HepG2 (cell line): ENCODE data around the gene TBKBP1. TPM values are rescaled to one million over a fixed set of nuclear protein-coding genes. Genes with fewer than 3 reads are reported as not detected.

Experiments
- ATF7-NPFF ChIP-seq: sonication (generic); formaldehyde crosslinking; IDR thresholded peaks from 2 replicates; pipeline ENCODE4 v1.8.1; 2023; ENCODE audit warnings: mild to moderate bottlenecking, low read depth, missing genetic modification reagents, moderate library complexity
- BHLHE40 ChIP-seq: IDR thresholded peaks from 2 replicates; pipeline ENCODE4 v1.6.1; 2011; ENCODE audit warnings: low read length, improper control_type of control experiment
- FOSL2 ChIP-seq: sonication (generic); formaldehyde crosslinking; IDR thresholded peaks from 2 replicates; pipeline ENCODE4 v1.4.0; 2020; ENCODE audit warnings: missing genetic modification reagents
- NFYC ChIP-seq: IDR thresholded peaks from 2 replicates; pipeline ENCODE4 v1.6.1; 2016; ENCODE audit warnings: missing genetic modification reagents, missing compliant biosample characterization
- PAXIP1 ChIP-seq: sonication (generic); formaldehyde crosslinking; conservative IDR thresholded peaks from 2 replicates; pipeline ENCODE4 v1.4.0; 2020; ENCODE audit warnings: mild to moderate bottlenecking, missing genetic modification reagents, moderate library complexity
- POLR2A ChIP-seq, 2 experiments: IDR thresholded peaks; 2 replicates each; pipeline ENCODE4 v1.6.1; 2011; ENCODE audit warnings: low read depth in 2 of 2, low read length in 2 of 2, mild to moderate bottlenecking in 1 of 2, moderate library complexity in 1 of 2; ENCODE audit not compliant: insufficient read depth in 1 of 2
- SNAPC4 ChIP-seq: sonication (generic); formaldehyde crosslinking; IDR thresholded peaks from 2 replicates; pipeline ENCODE4 v1.4.0; 2020; ENCODE audit warnings: mild to moderate bottlenecking, missing genetic modification reagents
- TAF1 ChIP-seq: sonication (generic); formaldehyde crosslinking; IDR thresholded peaks from 2 replicates; pipeline ENCODE4 v1.4.0; 2020; ENCODE audit warnings: missing genetic modification reagents
- TBL1XR1 ChIP-seq: fragments of 150-350 bp; IDR thresholded peaks from 2 replicates; pipeline ENCODE4 v1.6.1; 2014; ENCODE audit warnings: borderline replicate concordance, low read length; ENCODE audit not compliant: partially characterized antibody
- TEF ChIP-seq: sonication (generic); formaldehyde crosslinking; IDR thresholded peaks from 2 replicates; pipeline ENCODE4 v1.5.0; 2020; ENCODE audit warnings: missing genetic modification reagents
- YEATS4 ChIP-seq: sonication (generic); formaldehyde crosslinking; IDR thresholded peaks from 2 replicates; pipeline ENCODE4 v1.4.0; 2020; ENCODE audit warnings: missing genetic modification reagents, borderline replicate concordance
- ZNF253 ChIP-seq: sonication (generic); formaldehyde crosslinking; IDR thresholded peaks from 2 replicates; pipeline ENCODE4 v1.8.0; 2022; ENCODE audit warnings: mild to moderate bottlenecking, missing genetic modification reagents, borderline replicate concordance
- ZNF280D ChIP-seq: sonication (generic); formaldehyde crosslinking; IDR thresholded peaks from 2 replicates; pipeline ENCODE4 v1.5.1; 2020; ENCODE audit warnings: mild to moderate bottlenecking, missing genetic modification reagents
- ZNF616 ChIP-seq: sonication (generic); formaldehyde crosslinking; IDR thresholded peaks from 2 replicates; pipeline ENCODE4 v1.5.0; 2020; ENCODE audit warnings: low read depth, mild to moderate bottlenecking, missing genetic modification reagents
- ZNF780A ChIP-seq: sonication (generic); formaldehyde crosslinking; IDR thresholded peaks from 2 replicates; pipeline ENCODE4 v1.8.0; 2022; ENCODE audit warnings: mild to moderate bottlenecking, missing genetic modification reagents, moderate library complexity
- polyA plus RNA-seq, 8 experiments: library from polyadenylated mRNA; depleted of rRNA in 3 of 8; stranded (reverse) in 7 of 8; unstranded in 1 of 8; fragments of >200 nt; fragmentation: Illumina TruSeq in 4 of 8; extraction: Trizol in 4 of 8; gene quantifications; 2 replicates each; pipeline versions ENCODE4 v1.2.1 to v1.2.3, GENCODE V29; 2011 to 2016; ENCODE audit warnings: low read depth in 4 of 8, missing spikeins in 1 of 8, mixed read lengths in 1 of 8; ENCODE audit not compliant: insufficient read depth in 1 of 8
- total RNA-seq, 5 experiments: library from RNA; depleted of rRNA; stranded (reverse); fragments of >200 nt; fragmentation: Illumina TruSeq; extraction: Trizol; gene quantifications; 2 replicates each; pipeline ENCODE4 v1.2.3, GENCODE V29; 2016; ENCODE audit warnings: low read depth in 1 of 5

Gene TBKBP1
- total and polyA plus RNA-seq, 2 of the 13 experiments (the other 11 are each of a cell fraction or from before 2014, with no cell fraction given): 2.6 to 7.0 TPM

GRCh38 chr17:47650525-47651522 lies 43.1 kb upstream of the TBKBP1 start (continued):
- no peak for TF ChIP-seq ZNF780A
- TF ChIP-seq ZNF280D: peak; percentile 78
- TF ChIP-seq TAF1 (CRISPR knock-in tag): peak; percentile 58; the same call in 1 of the 2 replicates
- peak; percentile 36; the same call in 1 of the 2 replicates for TF ChIP-seq FOSL2
- TF ChIP-seq NFYC (CRISPR knock-in tag): peak; percentile 88
- TF ChIP-seq SNAPC4 (CRISPR knock-in tag): 0 out of 2 replicates have a peak, but pooled peaks have one; percentile 30
- no peak for TF ChIP-seq ZNF616 (CRISPR knock-in tag)
- no peak for TF ChIP-seq BHLHE40
- 0 out of 4 replicates have a peak, but pooled peaks have one; percentile 14 to 19 for TF ChIP-seq POLR2A (IDR thresholded peaks at IDR 0.05; ENCODE audit: insufficient read depth in 1 of 2, low read depth in 2 of 2, low read length in 2 of 2)
- TF ChIP-seq TEF (CRISPR knock-in tag): peak; percentile 31; the same call in 1 of the 2 replicates
- peak; percentile 22 for TF ChIP-seq TBL1XR1
- TF ChIP-seq ZNF253: no peak
- TF ChIP-seq ATF7-NPFF (CRISPR knock-in tag): peak; percentile 82; the same call in 1 of the 2 replicates
- peak; percentile 84 for TF ChIP-seq YEATS4 (CRISPR knock-in tag)
- TF ChIP-seq PAXIP1: 0 out of 2 replicates have a peak, but pooled peaks have one; percentile 11
